HCT116 (cell line): ENCODE data around the gene STK32B. TPM values are rescaled to one million over a fixed set of nuclear protein-coding genes. Genes with fewer than 3 reads are reported as not detected.

Source experiments
- ATAC-seq: fragments of 200-7000 bp; cut with Tn5 transposase; 2 replicates; pipeline ENCODE4 v1.9.1; 2020; ENCODE audit warnings: mild to moderate bottlenecking, moderate library complexity
- BruUV-seq: library from RNA; stranded (reverse); fragments of 400-500 nt; replicated peaks from 2 replicates; lab custom pipeline; 2021; lab: Mats Ljungman, UMichigan
- CTCF ChIA-PET: fragments of 300-600 bp; sonication (Branson Sonifier 250); formaldehyde crosslinking; loops from one replicate; lab custom pipeline; 2021; ENCODE audit warnings: antibody characterized with exemption; lab: Charles Lee
- POLR2A ChIA-PET: fragments of 300-600, 350-600 bp; sonication (Branson Sonifier 250); formaldehyde crosslinking; loops from one replicate; lab custom pipeline; 2021; ENCODE audit warnings: antibody characterized with exemption; lab: Charles Lee
- RAD21 ChIA-PET, 2 experiments: fragments of 300-600 bp; sonication (Branson Sonifier 250); formaldehyde crosslinking; loops; one replicate each; lab custom pipeline; 2023; ENCODE audit warnings: low total read pairs in 2 of 2; ENCODE audit not compliant: uncharacterized antibody in 2 of 2, unreplicated experiment in 2 of 2, low non-redundant PET in 1 of 2; lab: Charles Lee
- DNase-seq: peaks from one replicate; pipeline ENCODE4 v3.0.0-alpha.2; 2010; ENCODE audit warnings: low read depth, low spot score
- H2AFZ ChIP-seq: fragments of 200-600 bp; shearing (Covaris generic), sonication (generic); 2 replicates; pipeline ENCODE4 v1.6.1; 2017; ENCODE audit warnings: low read depth, mixed run types, mixed read lengths, antibody characterized with exemption, low read length; ENCODE audit not compliant: poor library complexity, severe bottlenecking
- H3K27ac ChIP-seq: 2 replicates; pipeline ENCODE4 v1.5.1; 2012; ENCODE audit warnings: low read depth, low read length
- H3K27me3 ChIP-seq: fragments of 200-600 bp; sonication (generic); 2 replicates; pipeline ENCODE4 v1.6.1; 2016; ENCODE audit warnings: mixed run types, low read length, mixed read lengths; ENCODE audit not compliant: insufficient read depth
- H3K36me3 ChIP-seq, 2 experiments: fragments of 200-500 bp in 1 of 2; fragments of 200-600 bp in 1 of 2; sonication (Bioruptor generic) in 1 of 2; sonication (generic) in 1 of 2; 2 replicates each; pipeline versions ENCODE4 v1.5.1 to v1.6.1; 2014 to 2016; ENCODE audit warnings: low read length in 2 of 2, inconsistent platforms in 1 of 2, mixed read lengths in 1 of 2, mixed run types in 1 of 2; ENCODE audit not compliant: insufficient read depth in 2 of 2, control insufficient read depth in 1 of 2
- H3K4me1 ChIP-seq, 2 experiments: fragments of 200-600 bp in 1 of 2; sonication (generic) in 1 of 2; 2 replicates each; pipeline versions ENCODE4 v1.5.1 to v1.6.1; 2012 to 2017; ENCODE audit warnings: low read length in 2 of 2, inconsistent platforms in 1 of 2, mild to moderate bottlenecking in 1 of 2, mixed read lengths in 1 of 2, mixed run types in 1 of 2, moderate library complexity in 1 of 2; ENCODE audit not compliant: insufficient read depth in 2 of 2, control insufficient read depth in 1 of 2
- H3K4me2 ChIP-seq: fragments of 200-600 bp; sonication (generic); 2 replicates; pipeline ENCODE4 v1.6.1; 2017; ENCODE audit warnings: mixed run types, low read length, mixed read lengths
- H3K4me3 ChIP-seq, 2 experiments: fragments of 200-600 bp in 1 of 2; sonication (generic) in 1 of 2; replicated peaks in 1 of 2; 2 replicates each; pipeline ENCODE4 v1.5.1; 2011 to 2016; ENCODE audit warnings: low read length in 2 of 2, control low read depth in 1 of 2, low read depth in 1 of 2, mild to moderate bottlenecking in 1 of 2, mixed read lengths in 1 of 2, mixed run types in 1 of 2
- H3K79me2 ChIP-seq: fragments of 200-600 bp; sonication (generic); 2 replicates; pipeline ENCODE4 v1.6.1; 2017; ENCODE audit warnings: mild to moderate bottlenecking, mixed run types, low read length, moderate library complexity, mixed read lengths; ENCODE audit not compliant: insufficient read depth
- H3K9ac ChIP-seq: fragments of 200-600 bp; sonication (generic); 2 replicates; pipeline ENCODE4 v1.6.1; 2016; ENCODE audit warnings: low read length, mixed read lengths
- H3K9me2 ChIP-seq: fragments of 200-600 bp; sonication (generic), shearing (Covaris generic); 2 replicates; pipeline ENCODE4 v1.6.1; 2017; ENCODE audit warnings: mixed run types, mild to moderate bottlenecking, moderate library complexity; ENCODE audit not compliant: insufficient read depth
- H3K9me3 ChIP-seq, 2 experiments: fragments of 200-500 bp in 1 of 2; fragments of 200-600 bp in 1 of 2; sonication (Bioruptor generic) in 1 of 2; sonication (generic) in 1 of 2; 2 replicates each; pipeline ENCODE4 v1.6.1; 2014 to 2017; ENCODE audit warnings: low read length in 2 of 2, mixed read lengths in 2 of 2, inconsistent platforms in 1 of 2, low read depth in 1 of 2, mild to moderate bottlenecking in 1 of 2, mixed run types in 1 of 2, moderate library complexity in 1 of 2; ENCODE audit not compliant: control insufficient read depth in 1 of 2, insufficient read depth in 1 of 2
- H4K20me1 ChIP-seq: fragments of 200-600 bp; sonication (generic), shearing (Covaris generic); 2 replicates; pipeline ENCODE4 v1.6.1; 2017; ENCODE audit warnings: mixed run types, mild to moderate bottlenecking, moderate library complexity; ENCODE audit not compliant: insufficient read depth
- CTCF ChIP-seq, 3 experiments: fragments of 200-600 bp in 1 of 3; sonication (generic) in 1 of 3; IDR thresholded peaks in 2 of 3; conservative IDR thresholded peaks in 1 of 3; 2 replicates each; pipeline ENCODE4 v1.5.1; 2012 to 2017; ENCODE audit warnings: low read depth in 2 of 3, low read length in 2 of 3, antibody characterized with exemption in 1 of 3, borderline replicate concordance in 1 of 3, control low read depth in 1 of 3, mild to moderate bottlenecking in 1 of 3, mixed read lengths in 1 of 3, mixed run types in 1 of 3, moderate library complexity in 1 of 3; ENCODE audit not compliant: insufficient read depth in 1 of 3
- ELF1 ChIP-seq: IDR thresholded peaks from 2 replicates; pipeline ENCODE4 v1.6.1; 2012; ENCODE audit warnings: low read depth, borderline replicate concordance
- FOSL1 ChIP-seq: IDR thresholded peaks from 2 replicates; pipeline ENCODE4 v1.6.1; 2012; ENCODE audit warnings: low read depth
- JUND ChIP-seq: IDR thresholded peaks from 2 replicates; pipeline ENCODE4 v1.6.1; 2012
- MAX ChIP-seq: IDR thresholded peaks from 2 replicates; pipeline ENCODE4 v1.6.1; 2012
- POLR2AphosphoS5 ChIP-seq: IDR thresholded peaks from 2 replicates; pipeline ENCODE4 v1.6.1; 2011; ENCODE audit warnings: mild to moderate bottlenecking, low read depth, low read length, moderate library complexity
- SP1 ChIP-seq: IDR thresholded peaks from 2 replicates; pipeline ENCODE4 v1.6.1; 2012; ENCODE audit warnings: low read depth
- ZFX ChIP-seq: fragments of 450-650 bp; IDR thresholded peaks from 2 replicates; pipeline ENCODE4 v1.6.1; 2017
- intact Hi-C: fragments of 100-400 bp; cut with micrococcal nuclease; formaldehyde crosslinking; loops from 2 replicates; pipeline ENCODE4 v1.10.0; 2022
- total RNA-seq: library from RNA; stranded (reverse); gene quantifications from one replicate; pipeline ENCODE4 v1.2.1, GENCODE V29; 2021; ENCODE audit not compliant: unreplicated experiment
- TF ChIP-seq, protein P1 (sequence below): IDR thresholded peaks from 2 replicates; pipeline ENCODE4 v1.6.1; 2011; ENCODE audit warnings: mild to moderate bottlenecking, low read length, moderate library complexity; ENCODE audit not compliant: insufficient replicate concordance; ENCODE audit errors: extremely low read depth

STK32B gene
- total RNA-seq, 1 experiment from 2014 or later = not detected

- Histone ChIP-seq H3K9me2 (no peaks in the 10 kb centered on the region), H3K27me3 (peaks cover 13% of the 10 kb centered on the region; the same call in 1 of the 2 replicates), H3K9ac (no peak overlapping the region), H3K27ac (no peak overlapping the region), H3K4me2 (no peak overlapping the region), H3K36me3 (no peaks in the 10 kb centered on the region), H2AFZ (no peak overlapping the region), H3K4me1 (peaks cover 0 to 14% of the 10 kb centered on the region in 2 experiments; a peak in 1 of 4 replicates), H3K4me3 (no peak overlapping the region), H3K79me2 (no peaks in the 10 kb centered on the region), H4K20me1 (no peaks in the 10 kb centered on the region), H3K9me3 (no peaks in the 10 kb centered on the region)
- no TSS peak for BruUV-seq
- RAD21 ChIA-PET = no interaction called here
- no peak for ATAC-seq
- POLR2A ChIA-PET = no interaction called here
- CTCF ChIA-PET = no interaction called here
- intact Hi-C loops = loop anchor here (5.0 kb wide), 1 partner anchor 379 kb away; no protein-coding TSS in a partner anchor
- no peak for DNase-seq
- TF ChIP-seq CTCF (IDR thresholded peaks at IDR 0.05 in 2 of 3, conservative IDR thresholded peaks at IDR 0.05 in 1 of 3; ENCODE audit: borderline replicate concordance in 1 of 3, insufficient read depth in 1 of 3, low read depth in 2 of 3, low read length in 2 of 3) (no peak), JUND (no peak), ZFX (no peak), SP1 (no peak), ELF1 (no peak), POLR2AphosphoS5 (no peak), MAX (no peak), FOSL1 (no peak)
- TF ChIP-seq, protein P1, sequence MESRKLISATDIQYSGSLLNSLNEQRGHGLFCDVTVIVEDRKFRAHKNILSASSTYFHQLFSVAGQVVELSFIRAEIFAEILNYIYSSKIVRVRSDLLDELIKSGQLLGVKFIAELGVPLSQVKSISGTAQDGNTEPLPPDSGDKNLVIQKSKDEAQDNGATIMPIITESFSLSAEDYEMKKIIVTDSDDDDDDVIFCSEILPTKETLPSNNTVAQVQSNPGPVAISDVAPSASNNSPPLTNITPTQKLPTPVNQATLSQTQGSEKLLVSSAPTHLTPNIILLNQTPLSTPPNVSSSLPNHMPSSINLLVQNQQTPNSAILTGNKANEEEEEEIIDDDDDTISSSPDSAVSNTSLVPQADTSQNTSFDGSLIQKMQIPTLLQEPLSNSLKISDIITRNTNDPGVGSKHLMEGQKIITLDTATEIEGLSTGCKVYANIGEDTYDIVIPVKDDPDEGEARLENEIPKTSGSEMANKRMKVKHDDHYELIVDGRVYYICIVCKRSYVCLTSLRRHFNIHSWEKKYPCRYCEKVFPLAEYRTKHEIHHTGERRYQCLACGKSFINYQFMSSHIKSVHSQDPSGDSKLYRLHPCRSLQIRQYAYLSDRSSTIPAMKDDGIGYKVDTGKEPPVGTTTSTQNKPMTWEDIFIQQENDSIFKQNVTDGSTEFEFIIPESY = no peak
Observed at GRCh38 chr4:5376015-5376414, 324.7 kb downstream of the STK32B start.
